Dermis blood vessel endothelial cell (primary cell): ENCODE measurements around the gene KCNMB4. TPM values are rescaled to one million over a fixed set of nuclear protein-coding genes. Genes with fewer than 3 reads are reported as not detected.

Source experiments
- DNase-seq: peaks from one replicate; pipeline ENCODE4 v3.0.0; 2010
- total RNA-seq: library from RNA; depleted of rRNA; stranded (reverse); fragments of >200 nt; gene quantifications from 2 replicates; pipeline ENCODE4 v1.2.3, GENCODE V29; 2014

The KCNMB4 gene
- total RNA-seq, 1 donor from 2014 or later: 0.34 TPM

DNA sequence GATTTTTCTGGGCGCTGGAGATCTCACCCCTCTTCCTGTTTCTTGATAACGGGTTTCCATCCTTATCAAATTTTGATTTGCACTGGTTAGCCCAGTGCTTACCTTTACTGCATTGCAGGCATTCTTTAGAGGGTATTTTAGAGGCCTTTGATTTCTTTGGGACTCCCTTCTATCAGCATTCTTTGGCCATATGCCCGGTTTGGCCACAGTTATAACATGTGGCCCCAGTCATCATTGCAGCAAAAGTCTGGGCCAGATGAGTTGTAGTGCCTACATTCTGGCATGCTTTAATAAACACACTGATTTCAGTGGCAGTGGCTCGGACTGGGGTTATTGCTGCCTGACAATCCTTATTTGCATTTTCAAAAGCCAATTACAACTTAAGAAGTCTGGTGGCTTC lies 82.3 kb downstream of the KCNMB4 start:
- DNase-seq: no peak

DNA sequence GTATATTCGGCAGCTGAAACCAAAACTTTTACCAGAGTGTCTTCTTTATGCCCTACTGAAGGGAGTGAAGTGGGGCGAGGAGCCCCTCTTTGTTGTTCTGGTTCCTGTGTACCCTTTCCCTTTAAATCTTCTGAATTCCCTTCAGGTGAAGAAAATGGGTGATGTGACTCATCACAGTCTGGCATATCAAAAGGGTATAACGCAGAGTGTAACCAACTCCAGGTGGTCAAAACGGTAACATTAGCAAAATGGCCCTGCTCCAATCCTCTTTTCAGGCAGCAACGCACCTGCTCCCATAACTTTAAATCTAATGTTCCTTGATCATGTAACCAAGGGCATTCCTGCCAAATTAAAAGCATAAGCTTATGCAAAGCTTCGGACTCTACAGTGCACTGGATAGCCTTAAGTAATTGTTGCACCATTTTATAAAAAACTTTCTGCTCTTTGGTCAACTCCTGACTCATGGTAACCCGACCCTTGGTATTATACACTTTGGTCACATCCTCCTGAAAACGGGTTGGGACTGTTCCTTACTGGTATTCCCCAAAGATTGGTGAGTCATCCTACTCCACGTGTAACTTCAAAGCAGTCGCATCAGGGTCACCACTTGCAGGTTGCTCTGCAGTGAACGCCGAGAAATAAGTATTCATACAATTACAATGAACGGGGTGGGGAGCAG lies 83.1 kb downstream of the KCNMB4 start:
- DNase-seq: no peak

DNA sequence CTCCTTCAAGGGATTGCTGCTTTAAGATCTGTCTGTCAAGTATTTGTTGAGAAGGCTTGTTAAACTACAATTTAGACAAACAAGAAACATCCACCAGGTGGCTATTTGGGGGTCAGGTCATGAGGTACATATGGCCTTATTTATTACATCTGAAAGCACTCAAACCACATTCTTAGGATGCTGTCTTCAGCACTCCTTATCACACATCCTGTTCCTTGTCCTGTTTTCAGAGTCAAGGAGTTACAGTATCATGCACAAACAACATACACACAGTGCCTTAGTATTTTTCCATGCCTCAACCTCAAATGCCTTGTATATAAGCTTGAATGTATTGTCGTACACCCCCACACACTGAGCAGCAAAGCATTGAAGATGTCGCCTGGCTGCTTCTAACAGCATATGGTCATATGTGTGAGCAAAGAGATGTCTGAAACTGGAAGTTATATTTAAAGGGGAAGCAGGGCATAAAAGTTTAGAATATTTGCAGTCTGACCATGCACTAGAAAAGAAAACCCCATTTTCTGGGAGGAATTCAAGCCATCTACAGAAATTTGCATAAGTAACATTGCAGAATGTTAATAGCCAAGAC lies 83.8 kb downstream of the KCNMB4 start:
- no peak for DNase-seq

GRCh38 chr12:70451528-70451927 lies 85.4 kb downstream of the KCNMB4 start:
- no peak for DNase-seq

GRCh38 chr12:70456953-70457352 lies 90.9 kb downstream of the KCNMB4 start:
- DNase-seq: no peak

DNA sequence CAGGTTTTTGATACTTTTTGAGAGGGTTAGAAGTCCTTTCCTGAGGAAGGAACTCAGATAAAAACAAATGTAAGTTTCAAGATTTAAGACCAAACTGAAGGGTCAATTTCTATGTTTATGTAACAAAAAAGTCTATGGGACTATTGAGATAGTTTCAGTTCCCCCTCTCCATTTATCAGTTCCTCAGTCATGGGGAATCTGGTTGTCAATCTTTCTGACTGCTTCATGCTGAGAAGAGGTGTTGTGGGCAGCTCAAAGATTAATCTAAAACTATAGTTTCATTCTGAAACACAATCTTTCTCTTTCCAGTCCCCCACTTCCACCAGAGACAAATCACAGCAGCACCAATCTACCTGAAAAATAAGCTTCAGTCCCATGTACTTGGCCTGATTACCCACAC lies 93.7 kb downstream of the KCNMB4 start:
- DNase-seq: no peak

DNA sequence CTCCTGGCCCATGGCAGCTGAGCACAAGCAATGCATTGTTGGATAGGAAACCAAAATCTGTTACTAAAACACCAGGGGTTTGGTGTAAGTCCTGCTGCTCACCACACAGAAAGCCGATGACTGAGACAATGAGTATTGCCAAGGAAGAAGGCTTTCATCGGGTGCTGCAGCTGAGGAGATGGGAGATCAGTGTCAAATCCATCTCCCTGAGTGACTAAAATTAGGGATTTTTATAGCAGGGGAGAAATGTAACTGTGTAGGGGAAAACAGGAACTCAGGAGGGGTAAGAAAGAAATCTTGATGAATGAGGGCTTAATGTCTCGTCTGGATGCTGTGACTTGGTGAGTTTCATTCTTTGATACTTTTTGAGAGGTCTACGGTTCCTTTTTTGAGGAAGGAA lies 97.9 kb downstream of the KCNMB4 start:
- no peak for DNase-seq

DNA sequence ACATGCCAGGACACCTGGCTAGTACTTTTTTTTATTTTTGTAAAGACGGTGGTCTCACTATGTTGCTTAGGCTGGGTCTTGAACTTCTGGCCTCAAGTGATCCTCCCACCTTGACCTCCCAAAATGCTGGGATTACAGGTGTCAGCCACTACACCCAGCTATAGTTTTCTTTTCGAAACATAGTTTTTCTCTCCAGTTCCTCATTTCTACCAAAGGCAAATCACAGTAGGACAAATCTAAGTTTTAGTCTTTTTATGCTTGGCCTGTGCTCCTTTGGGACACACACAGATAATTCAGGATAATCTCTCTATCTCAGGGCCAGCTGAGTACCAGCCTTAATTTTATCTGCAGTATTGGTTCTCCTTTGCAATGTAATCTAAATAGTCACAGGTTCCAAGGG lies 100.7 kb downstream of the KCNMB4 start:
- DNase-seq: no peak

DNA sequence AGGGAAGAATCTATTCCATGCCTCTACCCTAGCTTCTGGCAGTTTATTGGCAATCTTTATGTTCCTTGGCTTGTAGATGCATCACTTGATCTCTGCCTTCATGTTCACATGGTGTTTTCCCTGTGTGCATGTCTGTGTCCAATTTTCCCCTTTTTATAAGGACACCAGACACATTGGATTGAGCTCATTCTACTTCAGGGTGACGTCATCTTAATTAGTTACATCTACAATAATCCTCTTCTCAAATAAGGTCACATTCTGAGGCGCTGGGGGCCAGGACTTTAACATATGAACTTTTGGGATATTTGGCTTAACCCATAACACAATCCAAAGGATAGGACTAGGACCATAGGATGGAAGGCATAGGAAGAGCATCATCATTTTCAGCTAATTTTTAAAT lies 101.4 kb downstream of the KCNMB4 start:
- DNase-seq: no peak

DNA sequence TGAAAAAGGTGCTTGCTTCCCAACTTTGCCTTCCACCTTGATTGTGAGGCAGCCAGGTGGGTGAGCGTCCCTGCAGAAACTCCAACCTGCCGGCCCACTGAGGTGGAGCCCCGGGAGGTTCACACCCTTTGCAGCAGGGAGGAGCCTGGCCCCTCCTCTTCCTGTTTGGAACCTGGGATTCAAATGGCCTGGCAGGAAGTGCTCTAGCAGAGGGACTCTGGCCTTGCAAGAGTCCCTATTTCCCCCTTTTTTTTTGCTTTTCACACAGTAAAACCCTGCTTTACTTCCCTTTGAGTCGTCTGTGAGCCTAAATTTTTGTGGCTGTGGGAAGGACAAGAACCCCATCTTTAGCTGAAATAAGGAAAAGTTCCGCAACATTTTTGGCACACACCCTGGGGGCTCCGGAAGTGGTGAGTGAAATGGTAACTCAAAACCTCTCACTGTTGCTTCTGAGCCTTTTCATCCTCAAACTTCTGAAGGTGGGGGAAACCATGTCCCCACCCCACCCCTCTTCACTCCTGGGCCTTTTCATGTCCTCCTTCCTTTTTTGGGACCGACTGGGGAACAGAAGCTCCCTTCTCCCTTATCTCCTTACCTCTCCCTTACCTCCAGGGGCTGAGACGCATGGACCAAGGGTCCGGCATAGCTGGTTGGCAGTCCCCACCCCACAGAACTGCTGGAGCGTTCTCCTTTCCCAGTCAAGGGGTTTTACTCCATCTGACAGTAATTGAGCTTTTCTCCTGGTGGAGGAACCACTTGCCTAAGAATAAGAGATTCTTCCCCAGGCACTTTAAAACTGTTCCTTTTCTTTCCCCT lies 102.0 kb downstream of the KCNMB4 start:
- no peak for DNase-seq

DNA sequence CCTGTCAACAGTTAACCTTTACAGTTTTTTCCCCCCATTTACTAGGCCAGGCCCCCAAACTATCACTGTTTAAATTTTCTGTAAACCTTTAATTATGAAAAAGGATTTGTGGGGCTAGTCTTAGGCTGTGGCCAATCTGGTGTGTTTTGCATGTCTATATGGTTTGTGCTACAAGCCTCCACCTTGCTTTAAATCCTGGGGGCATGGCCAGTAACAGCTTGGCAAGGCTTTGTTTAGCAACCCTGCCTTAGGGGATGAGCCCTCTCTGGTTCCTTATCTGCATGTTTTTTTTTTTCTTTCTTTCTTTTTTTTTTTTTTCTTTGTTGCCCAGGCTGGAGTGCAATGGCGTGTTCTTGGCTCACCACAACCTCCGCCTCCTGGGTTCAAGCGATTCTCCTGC lies 102.7 kb downstream of the KCNMB4 start:
- no peak for DNase-seq

GRCh38 chr12:70469221-70469820 lies 103.2 kb downstream of the KCNMB4 start:
- no peak for DNase-seq

- DNase-seq: no peak
Measured at GRCh38 chr12:70482764-70483163, 116.7 kb downstream of the KCNMB4 start.

Other genes with a start within 250 kb of the KCNMB4 start
- 179 and 198 TPM in 2 replicates for gene CNOT2, start 122.9 kb upstream of the KCNMB4 start, total RNA-seq